NT2/D1 (cell line): ENCODE results near the gene FOXQ1.

Experiments used
- SUZ12 ChIP-seq: IDR thresholded peaks from 2 replicates; pipeline ENCODE4 v1.6.1; 2011; ENCODE audit not compliant: insufficient read length, insufficient read depth; ENCODE audit errors: extremely low read depth
- YY1 ChIP-seq: IDR thresholded peaks from 2 replicates; pipeline ENCODE4 v1.6.1; 2011; ENCODE audit not compliant: insufficient read length, insufficient read depth
- ZNF274 ChIP-seq: IDR thresholded peaks from 2 replicates; pipeline ENCODE4 v1.6.1; 2011; ENCODE audit warnings: mild to moderate bottlenecking, low read depth, low read length

DNA sequence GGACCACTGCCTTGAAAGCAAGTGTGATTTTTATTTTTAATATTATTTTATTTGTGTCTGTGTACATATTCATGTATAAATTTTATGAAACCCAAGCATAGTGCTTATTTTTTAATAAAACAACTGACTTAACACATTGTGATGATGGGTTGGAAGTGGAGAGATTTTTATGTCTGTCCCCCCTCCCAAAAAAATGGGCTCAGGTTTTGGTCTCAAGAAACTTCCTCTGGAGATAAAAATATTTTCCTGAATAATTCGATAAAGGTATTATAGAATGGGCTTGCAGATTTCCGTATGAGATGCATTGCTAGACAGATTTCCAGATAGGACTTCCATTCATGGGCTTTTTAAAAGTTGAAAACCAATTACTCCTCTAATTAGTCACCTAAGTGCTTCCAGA, 2.7 kb downstream of the FOXQ1 start:
- TF ChIP-seq SUZ12 (no peak), YY1 (no peak), ZNF274 (no peak)
